Thyroid gland (tissue), 4 donors: Measurements from ENCODE around the gene DNAAF5. TPM values are rescaled to one million over a fixed set of nuclear protein-coding genes. Genes with fewer than 3 reads are reported as not detected.

Source experiments
- DNase-seq, 2 donors: peaks; one replicate each; pipeline ENCODE4 v3.0.0-alpha.2; 2019
- H3K27ac ChIP-seq, 3 donors: fragments of 200-600 bp; sonication (generic); 1 replicate in 2 of 3; 2 replicates in 1 of 3; pipeline ENCODE4 v1.5.1; 2016 to 2019; ENCODE audit warnings: mild to moderate bottlenecking in 1 of 3, moderate library complexity in 1 of 3
- H3K27me3 ChIP-seq: fragments of 200-600 bp; sonication (generic); one replicate; pipeline ENCODE4 v1.5.1; 2019
- H3K36me3 ChIP-seq, 2 donors: fragments of 200-600 bp; sonication (generic); one replicate each; pipeline ENCODE4 v1.5.1; 2016 to 2019
- H3K4me1 ChIP-seq, 2 donors: fragments of 200-600 bp; sonication (generic); one replicate each; pipeline ENCODE4 v1.5.1; 2017 to 2019
- H3K4me3 ChIP-seq, 3 donors: fragments of 200-600 bp; sonication (generic); replicated peaks in 1 of 3; 1 replicate in 2 of 3; 2 replicates in 1 of 3; pipeline ENCODE4 v1.5.1; 2016; ENCODE audit warnings: mild to moderate bottlenecking in 1 of 3
- H3K9me3 ChIP-seq: fragments of 200-600 bp; sonication (generic); one replicate; pipeline ENCODE4 v1.5.1; 2017
- CTCF ChIP-seq, 6 experiments: fragments of 200-600 bp in 3 of 6; fragments of 450-650 bp in 3 of 6; sonication (generic) in 3 of 6; IDR thresholded peaks; one replicate each; pipeline ENCODE4 v1.5.1; 2016 to 2019; ENCODE audit warnings: antibody characterized with exemption in 6 of 6, mild to moderate bottlenecking in 2 of 6, inconsistent platforms in 1 of 6, moderate library complexity in 1 of 6
- POLR2A ChIP-seq, 2 donors: fragments of 450-650 bp; IDR thresholded peaks; one replicate each; pipeline ENCODE4 v1.6.1; 2017; ENCODE audit warnings: antibody characterized with exemption in 2 of 2, mild to moderate bottlenecking in 2 of 2, moderate library complexity in 1 of 2
- WGBS, 2 donors: methylation state at CpG; one replicate each; pipeline ENCODE4 v1.1.5; 2017; 5-methylcytosine and 5-hydroxymethylcytosine counted together
- intact Hi-C: fragments of 100-400 bp; cut with DNase I; formaldehyde crosslinking; loops from one replicate; pipeline ENCODE4 v1.15.1; 2023
- total RNA-seq, 4 donors: library from RNA; depleted of rRNA; stranded (reverse); fragments of >200 nt; gene quantifications; one replicate each; pipeline ENCODE4 v1.2.3, GENCODE V29; 2016

DNAAF5 gene
- total RNA-seq, 4 donors from 2014 or later = 20.2 to 40.7 (median 34.0) TPM

GRCh38 chr7:818031-818699 is 91.7 kb downstream of the DNAAF5 start:
- DNase-seq = no peak
- Histone ChIP-seq H3K4me1 (peaks cover 11 to 35% of the 10 kb centered on the region in 2 donors), H3K27me3 (no peaks in the 10 kb centered on the region), H3K9me3 (no peaks in the 10 kb centered on the region), H3K27ac (no peak overlapping the region), H3K36me3 (no peaks in the 10 kb centered on the region), H3K4me3 (no peak overlapping the region)
- peak in 4 of 6 experiments; percentile 22 to 39 (median 33) for TF ChIP-seq CTCF (IDR thresholded peaks at IDR 0.05)
- TF ChIP-seq POLR2A (IDR thresholded peaks at IDR 0.05) = no peak
- intact Hi-C loops = no loop called here
- WGBS, 2 donors = 87 to 93% methylated on average over 7 to 8 of the region's 8 CpGs

- TF ChIP-seq POLR2A (IDR thresholded peaks at IDR 0.05) (no peak), CTCF (IDR thresholded peaks at IDR 0.05) (no peak)
- intact Hi-C loops = no loop called here
- Histone ChIP-seq H3K9me3 (no peaks in the 10 kb centered on the region), H3K36me3 (no peaks in the 10 kb centered on the region), H3K4me3 (no peak overlapping the region), H3K27ac (no peak overlapping the region), H3K4me1 (peaks cover 4 to 35% of the 10 kb centered on the region in 2 donors), H3K27me3 (no peaks in the 10 kb centered on the region)
- WGBS, 2 donors = 96 to 100% methylated on average over 1 of the region's 1 CpG
- DNase-seq = no peak
Observed at GRCh38 chr7:820341-820740, 93.8 kb downstream of the DNAAF5 start.

- WGBS, 2 donors = 69 to 72% methylated on average over 11 of the region's 11 CpGs
- Histone ChIP-seq H3K4me1 (peaks cover 4 to 35% of the 10 kb centered on the region in 2 donors), H3K27me3 (no peaks in the 10 kb centered on the region), H3K9me3 (no peaks in the 10 kb centered on the region), H3K36me3 (no peaks in the 10 kb centered on the region), H3K27ac (no peak overlapping the region), H3K4me3 (no peak overlapping the region)
- TF ChIP-seq CTCF (IDR thresholded peaks at IDR 0.05) (no peak), POLR2A (IDR thresholded peaks at IDR 0.05) (no peak)
- intact Hi-C loops = no loop called here
- DNase-seq = no peak
Observed at GRCh38 chr7:821688-822087, 95.2 kb downstream of the DNAAF5 start.

GRCh38 chr7:822692-823276 is 96.3 kb downstream of the DNAAF5 start:
- TF ChIP-seq POLR2A (IDR thresholded peaks at IDR 0.05) (no peak), CTCF (IDR thresholded peaks at IDR 0.05) (no peak)
- Histone ChIP-seq H3K27ac (no peak overlapping the region), H3K36me3 (no peaks in the 10 kb centered on the region), H3K27me3 (no peaks in the 10 kb centered on the region), H3K4me1 (peaks cover 4 to 32% of the 10 kb centered on the region in 2 donors), H3K4me3 (no peak overlapping the region), H3K9me3 (no peaks in the 10 kb centered on the region)
- 87 to 90% methylated on average over 32 of the region's 32 CpGs for WGBS, 2 donors
- DNase-seq = no peak
- intact Hi-C loops = no loop called here

GRCh38 chr7:823649-824048 is 97.2 kb downstream of the DNAAF5 start:
- TF ChIP-seq POLR2A (IDR thresholded peaks at IDR 0.05) = no peak
- TF ChIP-seq CTCF (IDR thresholded peaks at IDR 0.05) = no peak
- no peaks in the 10 kb centered on the region for H3K27me3 ChIP-seq
- peaks cover 0 to 28% of the 10 kb centered on the region in 2 donors for H3K4me1 ChIP-seq
- no peaks in the 10 kb centered on the region for H3K9me3 ChIP-seq
- intact Hi-C loops = no loop called here
- WGBS, 2 donors = 78 to 89% methylated on average over 8 of the region's 8 CpGs
- no peaks in the 10 kb centered on the region for H3K36me3 ChIP-seq
- no peak overlapping the region for H3K27ac ChIP-seq
- no peak overlapping the region for H3K4me3 ChIP-seq
- DNase-seq = no peak
